ENCODE measurements around the gene ZNF630.
"Not testable (repeated sequence)": the region's sequence is repeated elsewhere in the genome, so short reads cannot be mapped to it uniquely, and the experiment has no call there.

Gene ZNF630

GRCh38 chrX:48071064-48071985, at the start of gene ZNF630:
Gene ZNF630, minus strand, starts transcription at chrX:48071640. Its CDS starts 4,754 bp downstream, at chrX:48066886.
- Histone ChIP-seq H3K4me3 (ENCODE audit: low read length in 2 of 2) (peak within 1 kb of the TSS; percentile 82 to 85), H3K9ac (ENCODE audit: low read depth in 1 of 2, low read length in 2 of 2) (peak within 1 kb of the TSS; percentile 79 to 89), H3K9me3 (ENCODE audit: control insufficient read depth in 2 of 2, low read length in 2 of 2) (no peaks in the 10 kb centered on the region), H3K27ac (ENCODE audit: low read depth in 2 of 2, low read length in 2 of 2) (peak within 1 kb of the TSS; percentile 78 to 86), H3K36me3 (ENCODE audit: control insufficient read depth in 2 of 2, insufficient read depth in 2 of 2, low read length in 2 of 2) (no peaks in the 10 kb centered on the region), H3K27me3 (ENCODE audit: control insufficient read depth in 2 of 2, insufficient read depth in 2 of 2, low read length in 2 of 2) (no peaks in the 10 kb centered on the region), H3K4me1 (ENCODE audit: control insufficient read depth in 2 of 2, insufficient read depth in 2 of 2, low read length in 2 of 2) (no peaks in the 10 kb centered on the region)

- Histone ChIP-seq H3K36me3 (ENCODE audit: control insufficient read depth in 2 of 2, insufficient read depth in 2 of 2, low read length in 2 of 2) (no peaks in the 10 kb centered on the region), H3K27ac (ENCODE audit: low read depth in 2 of 2, low read length in 2 of 2) (no peak overlapping the region), H3K9ac (ENCODE audit: low read depth in 1 of 2, low read length in 2 of 2) (no peak overlapping the region), H3K4me1 (ENCODE audit: control insufficient read depth in 2 of 2, insufficient read depth in 2 of 2, low read length in 2 of 2) (no peaks in the 10 kb centered on the region), H3K27me3 (ENCODE audit: control insufficient read depth in 2 of 2, insufficient read depth in 2 of 2, low read length in 2 of 2) (no peaks in the 10 kb centered on the region), H3K4me3 (ENCODE audit: low read length in 2 of 2) (no peak overlapping the region), H3K9me3 (ENCODE audit: control insufficient read depth in 2 of 2, low read length in 2 of 2) (no peaks in the 10 kb centered on the region)
Measured at GRCh38 chrX:48107717-48108116, 36.3 kb upstream of the ZNF630 start.

DNA sequence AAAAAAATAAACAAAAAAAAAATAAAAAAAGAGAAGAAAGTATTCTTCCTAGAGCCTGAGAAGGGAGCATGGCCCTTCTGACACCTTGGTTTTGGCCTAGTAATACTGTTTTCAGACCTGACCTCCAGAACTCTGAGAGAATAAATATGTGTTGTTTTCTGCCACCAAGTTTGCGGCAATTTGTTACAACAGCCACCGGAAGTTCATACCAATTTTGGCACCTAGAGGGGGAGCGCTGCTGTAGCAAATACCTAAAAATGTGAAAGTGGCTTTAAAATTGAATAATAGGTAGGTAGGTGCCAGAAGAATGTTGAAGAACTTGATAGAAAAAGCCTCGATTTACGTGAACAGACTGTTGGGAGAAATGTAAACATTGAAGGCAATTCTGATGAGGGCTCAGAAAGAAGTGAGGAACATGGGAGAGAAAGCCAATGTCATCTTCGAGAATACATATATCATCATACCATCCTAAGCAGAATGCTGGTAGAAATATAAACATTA, 31.5 kb upstream of the ZNF630 start:
- no peak overlapping the region for H3K4me3 ChIP-seq (ENCODE audit: low read length in 2 of 2)
- no peaks in the 10 kb centered on the region for H3K36me3 ChIP-seq (ENCODE audit: control insufficient read depth in 2 of 2, insufficient read depth in 2 of 2, low read length in 2 of 2)
- H3K4me1 ChIP-seq (ENCODE audit: control insufficient read depth in 2 of 2, insufficient read depth in 2 of 2, low read length in 2 of 2) = no peaks in the 10 kb centered on the region
- H3K27ac ChIP-seq (ENCODE audit: low read depth in 2 of 2, low read length in 2 of 2) = no peak overlapping the region
- H3K27me3 ChIP-seq (ENCODE audit: control insufficient read depth in 2 of 2, insufficient read depth in 2 of 2, low read length in 2 of 2) = no peaks in the 10 kb centered on the region
- H3K9me3 ChIP-seq (ENCODE audit: control insufficient read depth in 2 of 2, low read length in 2 of 2) = no peaks in the 10 kb centered on the region
- no peak overlapping the region for H3K9ac ChIP-seq (ENCODE audit: low read depth in 1 of 2, low read length in 2 of 2)

GRCh38 chrX:48101443-48101842, 30.0 kb upstream of the ZNF630 start:
- no peaks in the 10 kb centered on the region for H3K36me3 ChIP-seq (ENCODE audit: control insufficient read depth in 2 of 2, insufficient read depth in 2 of 2, low read length in 2 of 2)
- H3K9me3 ChIP-seq (ENCODE audit: control insufficient read depth in 2 of 2, low read length in 2 of 2) = no peaks in the 10 kb centered on the region
- no peaks in the 10 kb centered on the region for H3K27me3 ChIP-seq (ENCODE audit: control insufficient read depth in 2 of 2, insufficient read depth in 2 of 2, low read length in 2 of 2)
- no peak overlapping the region for H3K27ac ChIP-seq (ENCODE audit: low read depth in 2 of 2, low read length in 2 of 2)
- no peak overlapping the region for H3K4me3 ChIP-seq (ENCODE audit: low read length in 2 of 2)
- no peak overlapping the region for H3K9ac ChIP-seq (ENCODE audit: low read depth in 1 of 2, low read length in 2 of 2)
- H3K4me1 ChIP-seq (ENCODE audit: control insufficient read depth in 2 of 2, insufficient read depth in 2 of 2, low read length in 2 of 2) = no peaks in the 10 kb centered on the region

DNA sequence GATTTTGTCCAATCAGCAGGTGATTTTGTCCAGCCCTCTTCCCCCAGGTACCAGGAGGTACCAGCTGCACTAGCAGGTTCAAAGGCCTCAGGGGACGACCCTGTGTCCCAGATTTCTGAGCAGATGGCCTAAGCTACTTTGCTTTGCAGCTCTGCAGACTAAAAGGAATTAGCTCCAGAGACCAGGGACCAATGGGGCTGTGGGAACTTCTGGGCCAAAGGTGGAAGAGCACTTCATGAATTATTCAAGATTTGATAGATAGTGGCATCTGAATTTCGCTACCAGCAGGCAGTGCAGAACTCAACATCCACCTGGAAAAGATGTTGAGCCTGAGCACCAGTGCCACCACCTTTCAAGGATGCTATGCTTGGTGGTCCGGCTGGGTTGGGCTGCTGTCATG, 21.1 kb upstream of the ZNF630 start:
- H3K9ac ChIP-seq (ENCODE audit: low read depth in 1 of 2, low read length in 2 of 2); H3K36me3 ChIP-seq (ENCODE audit: control insufficient read depth in 2 of 2, insufficient read depth in 2 of 2, low read length in 2 of 2); H3K9me3 ChIP-seq (ENCODE audit: control insufficient read depth in 2 of 2, low read length in 2 of 2); H3K4me3 ChIP-seq (ENCODE audit: low read length in 2 of 2); H3K27me3 ChIP-seq (ENCODE audit: control insufficient read depth in 2 of 2, insufficient read depth in 2 of 2, low read length in 2 of 2); H3K4me1 ChIP-seq (ENCODE audit: control insufficient read depth in 2 of 2, insufficient read depth in 2 of 2, low read length in 2 of 2); H3K27ac ChIP-seq (ENCODE audit: low read depth in 2 of 2, low read length in 2 of 2): not testable (repeated sequence)

DNA sequence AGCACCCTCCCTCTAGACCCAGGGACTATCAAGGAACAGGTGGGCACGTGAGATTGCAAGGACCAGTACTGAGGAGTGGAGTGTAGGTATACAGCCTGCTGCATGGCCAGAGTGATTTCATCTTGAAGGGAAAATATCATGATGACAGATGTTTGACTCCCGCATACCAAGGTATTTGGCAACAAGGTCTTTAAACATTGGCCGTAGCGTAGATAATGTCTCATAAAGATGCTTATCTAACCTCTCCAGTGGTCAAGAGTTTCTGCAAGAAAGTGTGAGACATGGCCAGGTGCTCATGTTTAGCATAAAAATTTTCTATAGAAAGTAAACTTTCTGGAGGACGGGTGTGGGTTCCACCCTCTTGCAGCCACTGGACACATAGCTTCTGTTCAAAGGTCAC, 18.7 kb upstream of the ZNF630 start:
- H3K9ac ChIP-seq (ENCODE audit: low read depth in 1 of 2, low read length in 2 of 2) = no peak overlapping the region
- H3K4me3 ChIP-seq (ENCODE audit: low read length in 2 of 2) = no peak overlapping the region
- H3K4me1 ChIP-seq (ENCODE audit: control insufficient read depth in 2 of 2, insufficient read depth in 2 of 2, low read length in 2 of 2) = no peaks in the 10 kb centered on the region
- H3K9me3 ChIP-seq (ENCODE audit: control insufficient read depth in 2 of 2, low read length in 2 of 2) = no peaks in the 10 kb centered on the region
- H3K27ac ChIP-seq (ENCODE audit: low read depth in 2 of 2, low read length in 2 of 2) = no peak overlapping the region
- H3K36me3 ChIP-seq (ENCODE audit: control insufficient read depth in 2 of 2, insufficient read depth in 2 of 2, low read length in 2 of 2) = no peaks in the 10 kb centered on the region
- peaks cover 2 to 6% of the 10 kb centered on the region in 2 donors for H3K27me3 ChIP-seq (ENCODE audit: control insufficient read depth in 2 of 2, insufficient read depth in 2 of 2, low read length in 2 of 2)

DNA sequence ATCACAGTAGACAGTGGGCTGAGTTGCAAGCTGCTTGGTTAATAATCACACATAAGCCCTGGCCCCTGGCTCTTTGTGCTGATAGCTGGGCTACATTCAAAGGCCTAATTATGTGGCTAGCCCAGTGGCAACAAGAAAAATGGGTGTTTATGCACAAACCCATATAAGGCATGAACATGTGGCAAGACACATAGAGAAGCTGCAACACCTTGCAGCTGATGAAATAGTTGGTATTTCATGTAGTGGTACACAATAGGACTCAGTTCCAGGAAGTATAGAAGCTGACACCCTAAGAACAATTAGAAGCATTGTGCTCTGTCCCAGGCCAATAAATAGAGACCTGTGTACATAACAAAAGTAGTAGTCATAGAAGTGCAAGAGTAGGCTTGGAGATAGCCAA, 14.6 kb upstream of the ZNF630 start:
- Histone ChIP-seq H3K36me3 (ENCODE audit: control insufficient read depth in 2 of 2, insufficient read depth in 2 of 2, low read length in 2 of 2) (no peaks in the 10 kb centered on the region), H3K4me3 (ENCODE audit: low read length in 2 of 2) (no peak overlapping the region), H3K27me3 (ENCODE audit: control insufficient read depth in 2 of 2, insufficient read depth in 2 of 2, low read length in 2 of 2) (peaks cover 4 to 6% of the 10 kb centered on the region in 2 donors), H3K9me3 (ENCODE audit: control insufficient read depth in 2 of 2, low read length in 2 of 2) (no peaks in the 10 kb centered on the region), H3K27ac (ENCODE audit: low read depth in 2 of 2, low read length in 2 of 2) (no peak overlapping the region), H3K4me1 (ENCODE audit: control insufficient read depth in 2 of 2, insufficient read depth in 2 of 2, low read length in 2 of 2) (no peaks in the 10 kb centered on the region), H3K9ac (ENCODE audit: low read depth in 1 of 2, low read length in 2 of 2) (no peak overlapping the region)

DNA sequence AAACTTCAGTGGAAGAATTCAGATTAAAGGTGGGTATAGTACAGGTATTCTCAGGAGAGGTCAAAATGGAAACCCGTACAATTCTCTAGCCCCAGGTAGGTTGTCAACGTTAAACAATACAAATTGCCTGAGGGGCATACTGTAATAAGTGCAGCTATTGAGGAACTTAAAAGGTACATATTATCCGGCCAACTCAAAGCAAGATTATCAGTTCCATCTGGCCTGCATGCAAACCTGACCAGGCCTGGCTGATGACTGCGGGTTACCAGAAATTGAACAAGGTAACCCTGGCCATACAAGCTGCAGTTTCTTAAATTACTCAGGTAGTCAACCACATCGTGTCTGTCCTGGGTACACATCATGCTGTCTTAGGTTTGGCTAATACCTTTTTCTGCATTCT, 12.3 kb upstream of the ZNF630 start:
- H3K27ac ChIP-seq (ENCODE audit: low read depth in 2 of 2, low read length in 2 of 2) = no peak overlapping the region
- no peaks in the 10 kb centered on the region for H3K4me1 ChIP-seq (ENCODE audit: control insufficient read depth in 2 of 2, insufficient read depth in 2 of 2, low read length in 2 of 2)
- no peak overlapping the region for H3K9ac ChIP-seq (ENCODE audit: low read depth in 1 of 2, low read length in 2 of 2)
- H3K4me3 ChIP-seq (ENCODE audit: low read length in 2 of 2) = no peak overlapping the region
- H3K9me3 ChIP-seq (ENCODE audit: control insufficient read depth in 2 of 2, low read length in 2 of 2) = no peaks in the 10 kb centered on the region
- peaks cover 2% of the 10 kb centered on the region in 2 donors for H3K27me3 ChIP-seq (ENCODE audit: control insufficient read depth in 2 of 2, insufficient read depth in 2 of 2, low read length in 2 of 2)
- no peaks in the 10 kb centered on the region for H3K36me3 ChIP-seq (ENCODE audit: control insufficient read depth in 2 of 2, insufficient read depth in 2 of 2, low read length in 2 of 2)

- Histone ChIP-seq H3K4me3 (ENCODE audit: low read length in 2 of 2) (no peak overlapping the region), H3K27ac (ENCODE audit: low read depth in 2 of 2, low read length in 2 of 2) (no peak overlapping the region), H3K9ac (ENCODE audit: low read depth in 1 of 2, low read length in 2 of 2) (no peak overlapping the region), H3K36me3 (ENCODE audit: control insufficient read depth in 2 of 2, insufficient read depth in 2 of 2, low read length in 2 of 2) (no peaks in the 10 kb centered on the region), H3K4me1 (ENCODE audit: control insufficient read depth in 2 of 2, insufficient read depth in 2 of 2, low read length in 2 of 2) (no peaks in the 10 kb centered on the region), H3K27me3 (ENCODE audit: control insufficient read depth in 2 of 2, insufficient read depth in 2 of 2, low read length in 2 of 2) (peaks cover 2% of the 10 kb centered on the region in 2 donors), H3K9me3 (ENCODE audit: control insufficient read depth in 2 of 2, low read length in 2 of 2) (no peaks in the 10 kb centered on the region)
Measured at GRCh38 chrX:48083212-48083611, 11.8 kb upstream of the ZNF630 start.

DNA sequence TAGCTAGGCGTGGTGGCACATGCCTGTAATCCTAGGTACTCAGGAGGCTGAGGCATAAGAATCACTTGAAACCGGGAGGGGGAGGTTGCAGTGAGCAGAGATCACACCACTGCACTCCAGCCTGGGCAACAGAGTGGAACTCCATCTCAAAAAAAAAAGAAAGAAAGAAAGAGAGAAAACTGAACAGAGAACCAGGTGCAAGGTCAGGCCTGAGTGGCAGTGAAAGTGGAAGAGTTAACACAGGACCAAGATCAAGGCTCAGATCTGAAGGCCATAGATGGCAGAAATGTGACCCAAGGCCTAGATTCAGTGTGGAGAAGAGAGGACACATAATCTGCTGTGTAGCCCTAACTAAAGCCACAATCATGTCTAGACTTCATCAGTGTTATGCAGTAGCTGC, 4.9 kb upstream of the ZNF630 start:
- H3K9me3 ChIP-seq (ENCODE audit: control insufficient read depth in 2 of 2, low read length in 2 of 2) = no peaks in the 10 kb centered on the region
- H3K36me3 ChIP-seq (ENCODE audit: control insufficient read depth in 2 of 2, insufficient read depth in 2 of 2, low read length in 2 of 2) = no peaks in the 10 kb centered on the region
- H3K27me3 ChIP-seq (ENCODE audit: control insufficient read depth in 2 of 2, insufficient read depth in 2 of 2, low read length in 2 of 2) = peaks cover 0 to 2% of the 10 kb centered on the region in 2 donors

More for the DNA sequence above, 4.9 kb upstream of the ZNF630 start:
- Histone ChIP-seq H3K4me3 (ENCODE audit: low read length in 2 of 2) (no peak overlapping the region), H3K27ac (ENCODE audit: low read depth in 2 of 2, low read length in 2 of 2) (no peak overlapping the region), H3K4me1 (ENCODE audit: control insufficient read depth in 2 of 2, insufficient read depth in 2 of 2, low read length in 2 of 2) (no peaks in the 10 kb centered on the region), H3K9ac (ENCODE audit: low read depth in 1 of 2, low read length in 2 of 2) (no peak overlapping the region)
